ENCODE measurements around the gene CEP295NL. TPM values are rescaled to one million over a fixed set of nuclear protein-coding genes. Genes with fewer than 3 reads are reported as not detected.

Gene CEP295NL
- total and polyA plus RNA-seq, 2 of the 13 experiments (the other 11 are each of a cell fraction or from before 2014, with no cell fraction given): not detected

DNA sequence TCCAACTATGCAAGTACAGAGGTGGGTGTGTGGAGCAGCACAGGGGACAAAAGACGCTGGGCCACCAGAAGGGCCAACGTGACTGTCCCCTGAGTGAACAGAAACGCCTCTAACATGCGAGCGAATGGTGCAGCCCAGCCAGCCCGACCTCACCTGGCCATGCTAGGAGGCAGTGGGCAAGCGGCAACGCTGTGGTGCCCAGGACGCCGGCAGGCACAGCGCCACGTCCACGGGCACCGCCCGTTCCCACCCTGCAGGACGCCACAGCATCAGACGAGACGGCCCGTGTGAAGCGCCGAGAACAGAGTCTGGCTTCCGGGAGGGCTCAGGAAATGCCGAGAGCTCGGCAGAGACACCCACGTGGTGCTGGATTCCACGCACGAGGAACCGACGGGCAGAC lies 2.2 kb downstream of the CEP295NL start:
- TF ChIP-seq, protein P1, sequence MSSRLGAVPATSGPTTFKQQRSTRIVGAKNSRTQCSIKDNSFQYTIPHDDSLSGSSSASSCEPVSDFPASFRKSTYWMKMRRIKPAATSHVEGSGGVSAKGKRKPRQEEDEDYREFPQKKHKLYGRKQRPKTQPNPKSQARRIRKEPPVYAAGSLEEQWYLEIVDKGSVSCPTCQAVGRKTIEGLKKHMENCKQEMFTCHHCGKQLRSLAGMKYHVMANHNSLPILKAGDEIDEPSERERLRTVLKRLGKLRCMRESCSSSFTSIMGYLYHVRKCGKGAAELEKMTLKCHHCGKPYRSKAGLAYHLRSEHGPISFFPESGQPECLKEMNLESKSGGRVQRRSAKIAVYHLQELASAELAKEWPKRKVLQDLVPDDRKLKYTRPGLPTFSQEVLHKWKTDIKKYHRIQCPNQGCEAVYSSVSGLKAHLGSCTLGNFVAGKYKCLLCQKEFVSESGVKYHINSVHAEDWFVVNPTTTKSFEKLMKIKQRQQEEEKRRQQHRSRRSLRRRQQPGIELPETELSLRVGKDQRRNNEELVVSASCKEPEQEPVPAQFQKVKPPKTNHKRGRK (CRISPR knock-in tag; IDR thresholded peaks at IDR 0.05): no peak
- TF ChIP-seq NCOA5 (CRISPR knock-in tag; IDR thresholded peaks at IDR 0.05): no peak
- no peak for TF ChIP-seq ZSCAN25 (CRISPR knock-in tag; IDR thresholded peaks at IDR 0.05)
- no peak for TF ChIP-seq ZNF329 (CRISPR knock-in tag; IDR thresholded peaks at IDR 0.05; ENCODE audit: low read depth)
- Histone ChIP-seq H3K4me2 (ENCODE audit: low read depth, low read length) (no peak overlapping the region), H3K9me3 (ENCODE audit: low read length) (no peaks in the 10 kb centered on the region), H3K4me1 (ENCODE audit: insufficient read depth, low read length) (peaks cover 11% of the 10 kb centered on the region), H2AFZ (ENCODE audit: low read length) (no peak overlapping the region), H3K4me3 (replicated peaks in 1 of 3; ENCODE audit: insufficient read depth in 1 of 3, low read depth in 2 of 3, low read length in 3 of 3) (no peak overlapping the region), H3K9ac (ENCODE audit: insufficient read depth, low read depth, low read length) (no peak overlapping the region), H3K27ac (ENCODE audit: extremely low read length, insufficient read depth, low read length) (no peak overlapping the region), H4K20me1 (ENCODE audit: insufficient read depth, low read length) (no peaks in the 10 kb centered on the region), H3K79me2 (ENCODE audit: insufficient read depth, low read length) (no peaks in the 10 kb centered on the region), H3K36me3 (replicated peaks in 1 of 2; ENCODE audit: control insufficient read depth in 1 of 2, insufficient read depth in 2 of 2, low read length in 2 of 2) (no peaks in the 10 kb centered on the region; a peak in 3 of 5 replicates), H3K27me3 (ENCODE audit: control insufficient read depth in 1 of 2, insufficient read depth in 2 of 2, low read length in 2 of 2) (no peaks in the 10 kb centered on the region)
- no peak for FAIRE-seq
- DNase-seq (ENCODE audit: low spot score): no peak
- 91% methylated on average over 29 of the region's 29 CpGs for WGBS (ENCODE audit: low lambda C conversion rate)
- CTCF ChIA-PET (ENCODE audit: low intra/inter-chr PET ratio, low total read pairs): no interaction called here
- no peak for ATAC-seq
- BruUV-seq (replicated peaks): no TSS peak
- POLR2A ChIA-PET: no interaction called here
- in situ Hi-C loops (cut with HindIII; ENCODE audit: extremely low pct_ligation_motif_present, low pct_unique_long_range_greater_than_20kb): no loop called here
- intact Hi-C loops (cut with micrococcal nuclease; ENCODE audit: unreplicated experiment): no loop called here

DNA sequence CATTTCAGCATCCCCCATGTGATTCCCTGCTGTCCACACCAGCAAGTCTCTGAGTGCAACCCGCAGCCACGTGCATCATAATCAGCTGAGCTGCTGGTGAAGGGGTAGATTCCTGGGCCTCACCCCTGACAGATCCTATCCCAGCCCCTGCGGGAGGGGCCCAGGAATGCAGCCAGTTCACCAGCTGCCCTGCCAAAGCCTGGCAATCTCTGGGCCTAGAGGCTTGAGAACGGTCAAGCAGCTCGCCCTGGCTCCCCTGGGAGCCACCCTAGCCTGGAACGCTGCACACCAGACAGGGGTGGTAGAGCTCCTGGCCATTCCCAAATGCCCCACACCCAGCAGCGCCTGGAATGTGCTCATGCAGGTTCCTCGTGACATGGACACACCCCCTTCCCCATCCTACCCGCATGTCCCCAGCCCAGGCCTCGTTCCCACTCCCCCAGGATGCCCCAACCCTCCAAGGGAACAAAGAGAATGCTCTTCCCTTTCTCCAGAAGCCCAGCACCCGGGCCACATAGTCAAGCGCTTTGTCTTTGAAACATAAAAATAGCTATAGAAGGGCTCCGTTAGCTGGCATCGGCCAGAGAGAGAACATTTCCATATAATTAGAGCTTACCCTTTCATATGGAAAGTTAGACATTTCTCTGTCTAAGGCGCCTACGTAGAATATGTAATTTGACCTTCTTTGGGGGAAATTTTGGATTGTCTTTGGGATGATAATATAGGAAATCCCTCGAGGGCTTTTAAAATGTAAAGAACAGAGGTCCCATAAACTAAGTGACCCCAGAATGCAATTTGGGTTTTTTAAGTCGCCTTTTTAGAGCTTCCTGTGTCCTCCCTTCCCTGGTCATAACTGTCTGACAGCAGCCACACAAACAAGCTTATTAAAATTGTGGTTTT lies 3.4 kb downstream of the CEP295NL start:
- DNase-seq (ENCODE audit: low spot score) (no peak), ATAC-seq (no peak), FAIRE-seq (no peak)
- Histone ChIP-seq H3K27ac (ENCODE audit: extremely low read length, insufficient read depth, low read length) (no peak overlapping the region), H3K4me2 (ENCODE audit: low read depth, low read length) (no peak overlapping the region), H3K4me3 (replicated peaks in 1 of 3; ENCODE audit: insufficient read depth in 1 of 3, low read depth in 2 of 3, low read length in 3 of 3) (no peak overlapping the region), H3K9ac (ENCODE audit: insufficient read depth, low read depth, low read length) (no peak overlapping the region), H3K36me3 (replicated peaks in 1 of 2; ENCODE audit: control insufficient read depth in 1 of 2, insufficient read depth in 2 of 2, low read length in 2 of 2) (no peaks in the 10 kb centered on the region; a peak in 3 of 5 replicates), H3K4me1 (ENCODE audit: insufficient read depth, low read length) (peaks cover 11% of the 10 kb centered on the region), H4K20me1 (ENCODE audit: insufficient read depth, low read length) (no peaks in the 10 kb centered on the region), H3K79me2 (ENCODE audit: insufficient read depth, low read length) (no peaks in the 10 kb centered on the region), H2AFZ (ENCODE audit: low read length) (no peak overlapping the region), H3K9me3 (ENCODE audit: low read length) (no peaks in the 10 kb centered on the region), H3K27me3 (ENCODE audit: control insufficient read depth in 1 of 2, insufficient read depth in 2 of 2, low read length in 2 of 2) (no peaks in the 10 kb centered on the region)
- POLR2A ChIA-PET: no interaction called here
- WGBS (ENCODE audit: low lambda C conversion rate): 86% methylated on average over 13 of the region's 18 CpGs
- in situ Hi-C loops (cut with HindIII; ENCODE audit: extremely low pct_ligation_motif_present, low pct_unique_long_range_greater_than_20kb): no loop called here
- CTCF ChIA-PET (ENCODE audit: low intra/inter-chr PET ratio, low total read pairs): no interaction called here
- intact Hi-C loops (cut with micrococcal nuclease; ENCODE audit: unreplicated experiment): no loop called here
- BruUV-seq (replicated peaks): no TSS peak
- TF ChIP-seq, protein P2, sequence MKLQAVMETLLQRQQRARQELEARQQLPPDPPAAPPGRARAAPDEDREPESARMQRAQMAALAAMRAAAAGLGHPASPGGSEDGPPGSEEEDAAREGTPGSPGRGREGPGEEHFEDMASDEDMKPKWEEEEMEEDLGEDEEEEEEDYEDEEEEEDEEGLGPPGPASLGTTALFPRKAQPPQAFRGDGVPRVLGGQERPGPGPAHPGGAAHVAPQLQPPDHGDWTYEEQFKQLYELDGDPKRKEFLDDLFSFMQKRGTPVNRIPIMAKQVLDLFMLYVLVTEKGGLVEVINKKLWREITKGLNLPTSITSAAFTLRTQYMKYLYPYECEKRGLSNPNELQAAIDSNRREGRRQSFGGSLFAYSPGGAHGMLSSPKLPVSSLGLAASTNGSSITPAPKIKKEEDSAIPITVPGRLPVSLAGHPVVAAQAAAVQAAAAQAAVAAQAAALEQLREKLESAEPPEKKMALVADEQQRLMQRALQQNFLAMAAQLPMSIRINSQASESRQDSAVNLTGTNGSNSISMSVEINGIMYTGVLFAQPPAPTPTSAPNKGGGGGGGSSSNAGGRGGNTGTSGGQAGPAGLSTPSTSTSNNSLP (IDR thresholded peaks at IDR 0.05; ENCODE audit: low read depth, low read length): no peak
- TF ChIP-seq ZNF788 (CRISPR knock-in tag; IDR thresholded peaks at IDR 0.05; ENCODE audit: borderline replicate concordance): no peak
- TF ChIP-seq TMF1 (CRISPR knock-in tag; IDR thresholded peaks at IDR 0.05; ENCODE audit: low read depth): no peak
- TF ChIP-seq, protein P3, sequence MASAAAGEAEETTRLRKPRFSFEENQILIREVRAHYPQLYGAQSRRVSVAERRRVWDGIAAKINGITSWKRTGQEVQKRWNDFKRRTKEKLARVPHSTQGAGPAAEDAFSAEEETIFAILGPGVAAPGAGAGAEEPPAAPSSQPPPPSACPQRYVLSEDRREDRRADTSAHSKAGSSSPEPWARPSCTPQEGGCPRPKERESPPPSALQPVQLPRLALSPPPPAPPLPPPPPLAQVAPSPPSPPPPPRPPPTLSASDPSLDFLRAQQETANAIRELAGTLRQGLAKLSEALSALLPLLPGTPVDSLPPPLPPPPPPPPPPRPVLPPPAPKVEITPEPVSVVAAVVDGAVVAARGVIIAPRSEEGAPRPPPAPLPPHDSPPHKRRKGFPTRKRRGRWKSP (CRISPR knock-in tag; IDR thresholded peaks at IDR 0.05): no peak

All from HepG2 (cell line).